ENCODE data around the gene IGSF11. TPM values are rescaled to one million over a fixed set of nuclear protein-coding genes. Genes with fewer than 3 reads are reported as not detected.

The IGSF11 gene
- total and polyA plus RNA-seq, 2 of the 4 experiments (the other 2 are of a cell fraction): 0.18 TPM; not detected in 1

DNA sequence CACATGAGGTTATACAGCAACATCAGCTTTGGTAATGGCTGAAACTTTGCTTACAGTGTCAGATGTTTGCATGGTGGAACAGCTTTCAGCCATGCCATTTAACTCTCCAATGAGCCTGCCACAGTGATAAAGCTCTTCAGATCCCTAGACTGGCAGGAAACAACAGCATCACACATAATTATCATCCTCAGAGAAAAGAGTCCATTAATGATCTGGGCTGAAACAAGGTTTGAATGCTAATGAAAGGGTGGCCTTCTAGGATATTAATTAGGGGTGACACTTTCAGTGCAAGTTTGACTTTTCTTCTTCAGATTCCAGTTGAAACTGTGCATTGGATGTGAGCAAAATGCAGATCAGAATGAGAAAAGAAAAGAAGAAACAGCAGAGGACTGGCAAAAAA is 166.6 kb downstream of the IGSF11 start:
- no peak overlapping the region for H3K18ac ChIP-seq (ENCODE audit: low read depth, low read length)
- in situ Hi-C loops (cut with MboI; ENCODE audit: low sequenced_read_pairs): no loop called here
- no peaks in the 10 kb centered on the region for H3K79me1 ChIP-seq (ENCODE audit: low read depth in 1 of 2, low read length in 2 of 2)
- H3K23ac ChIP-seq (ENCODE audit: low read depth, low read length): no peak overlapping the region
- H3K27ac ChIP-seq (ENCODE audit: insufficient read depth, low read length): no peak overlapping the region
- ChIA-PET POLR2A (ENCODE audit: unreplicated experiment) (no interaction called here), CTCF (interaction anchor here (0.6 to 1.7 kb wide), 2 partner anchors 17 to 160 kb away, joined by 4 to 5 read pairs; no protein-coding TSS in a partner anchor)
- DNase-seq: no peak
- no peak overlapping the region for H3K9ac ChIP-seq (ENCODE audit: low read depth, low read length)
- H3K4ac ChIP-seq (ENCODE audit: low read depth, low read length): no peak overlapping the region
- H4K8ac ChIP-seq (ENCODE audit: low read depth in 2 of 2, low read length in 2 of 2): no peak overlapping the region
- no peak overlapping the region for H2AK9ac ChIP-seq (replicated peaks; ENCODE audit: low read depth, low read length, poor library complexity)
- no peak overlapping the region for H2AK5ac ChIP-seq (ENCODE audit: low read depth, low read length)
- no peak overlapping the region for H3K14ac ChIP-seq (replicated peaks; ENCODE audit: low read depth, low read length)
- no peak overlapping the region for H3K4me3 ChIP-seq (ENCODE audit: insufficient read depth, low read depth, low read length)
- H2BK5ac ChIP-seq (ENCODE audit: low read depth, low read length, poor library complexity, severe bottlenecking): no peak overlapping the region
- no peak overlapping the region for H3K56ac ChIP-seq (ENCODE audit: extremely low read depth, insufficient read depth, low read length)
- H4K5ac ChIP-seq (ENCODE audit: low read depth, low read length): no peak overlapping the region
- no peak overlapping the region for H2BK20ac ChIP-seq (ENCODE audit: low read depth, low read length)
- H3K27me3 ChIP-seq (ENCODE audit: control insufficient read depth, insufficient read depth, low read length): no peaks in the 10 kb centered on the region
- H4K20me1 ChIP-seq (ENCODE audit: insufficient read depth, low read length): no peaks in the 10 kb centered on the region
- no peaks in the 10 kb centered on the region for H3K36me3 ChIP-seq (ENCODE audit: control insufficient read depth, insufficient read depth, low read length)
- H2BK15ac ChIP-seq (ENCODE audit: low read depth, low read length): no peak overlapping the region
- no peak overlapping the region for H2AFZ ChIP-seq (replicated peaks; ENCODE audit: low read length, poor library complexity)
- no peaks in the 10 kb centered on the region for H3K9me3 ChIP-seq (ENCODE audit: control insufficient read depth, insufficient read depth, low read length)
- H4K91ac ChIP-seq (ENCODE audit: insufficient read depth, low read depth, low read length): no peak overlapping the region
- BruUV-seq (replicated peaks): no TSS peak
- H3K4me1 ChIP-seq (ENCODE audit: control insufficient read depth, insufficient read depth, low read length): no peaks in the 10 kb centered on the region
- H3K9me1 ChIP-seq (ENCODE audit: insufficient read depth, low read length): no peaks in the 10 kb centered on the region
- no peak for ATAC-seq (ENCODE audit: low read depth)
- dilution Hi-C loops (cut with HindIII; ENCODE audit: low sequenced_read_pairs, unreplicated experiment): no loop called here
- intact Hi-C loops (cut with micrococcal nuclease): no loop called here
- no peak overlapping the region for H3K4me2 ChIP-seq (ENCODE audit: low read depth, low read length)
- H2BK120ac ChIP-seq (ENCODE audit: low read depth, low read length): no peak overlapping the region
- no peak for TF ChIP-seq RCOR1 (IDR thresholded peaks at IDR 0.05; ENCODE audit: insufficient replicate concordance, low read length)
- no peak for TF ChIP-seq RAD21 (IDR thresholded peaks at IDR 0.05; ENCODE audit: low read length)
- TF ChIP-seq, protein P1, sequence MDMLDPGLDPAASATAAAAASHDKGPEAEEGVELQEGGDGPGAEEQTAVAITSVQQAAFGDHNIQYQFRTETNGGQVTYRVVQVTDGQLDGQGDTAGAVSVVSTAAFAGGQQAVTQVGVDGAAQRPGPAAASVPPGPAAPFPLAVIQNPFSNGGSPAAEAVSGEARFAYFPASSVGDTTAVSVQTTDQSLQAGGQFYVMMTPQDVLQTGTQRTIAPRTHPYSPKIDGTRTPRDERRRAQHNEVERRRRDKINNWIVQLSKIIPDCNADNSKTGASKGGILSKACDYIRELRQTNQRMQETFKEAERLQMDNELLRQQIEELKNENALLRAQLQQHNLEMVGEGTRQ (IDR thresholded peaks at IDR 0.05; ENCODE audit: low read depth, low read length): no peak
- TF ChIP-seq FOS (IDR thresholded peaks at IDR 0.05; ENCODE audit: low read depth, low read length): no peak
- TF ChIP-seq MXI1 (IDR thresholded peaks at IDR 0.05; ENCODE audit: borderline replicate concordance, low read depth, low read length): no peak
- no peak for TF ChIP-seq BHLHE40 (IDR thresholded peaks at IDR 0.05; ENCODE audit: low read depth, low read length)
- TF ChIP-seq, protein P2, sequence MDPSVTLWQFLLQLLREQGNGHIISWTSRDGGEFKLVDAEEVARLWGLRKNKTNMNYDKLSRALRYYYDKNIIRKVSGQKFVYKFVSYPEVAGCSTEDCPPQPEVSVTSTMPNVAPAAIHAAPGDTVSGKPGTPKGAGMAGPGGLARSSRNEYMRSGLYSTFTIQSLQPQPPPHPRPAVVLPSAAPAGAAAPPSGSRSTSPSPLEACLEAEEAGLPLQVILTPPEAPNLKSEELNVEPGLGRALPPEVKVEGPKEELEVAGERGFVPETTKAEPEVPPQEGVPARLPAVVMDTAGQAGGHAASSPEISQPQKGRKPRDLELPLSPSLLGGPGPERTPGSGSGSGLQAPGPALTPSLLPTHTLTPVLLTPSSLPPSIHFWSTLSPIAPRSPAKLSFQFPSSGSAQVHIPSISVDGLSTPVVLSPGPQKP (IDR thresholded peaks at IDR 0.05; ENCODE audit: borderline replicate concordance, low read depth, low read length): no peak
- TF ChIP-seq, protein P3, sequence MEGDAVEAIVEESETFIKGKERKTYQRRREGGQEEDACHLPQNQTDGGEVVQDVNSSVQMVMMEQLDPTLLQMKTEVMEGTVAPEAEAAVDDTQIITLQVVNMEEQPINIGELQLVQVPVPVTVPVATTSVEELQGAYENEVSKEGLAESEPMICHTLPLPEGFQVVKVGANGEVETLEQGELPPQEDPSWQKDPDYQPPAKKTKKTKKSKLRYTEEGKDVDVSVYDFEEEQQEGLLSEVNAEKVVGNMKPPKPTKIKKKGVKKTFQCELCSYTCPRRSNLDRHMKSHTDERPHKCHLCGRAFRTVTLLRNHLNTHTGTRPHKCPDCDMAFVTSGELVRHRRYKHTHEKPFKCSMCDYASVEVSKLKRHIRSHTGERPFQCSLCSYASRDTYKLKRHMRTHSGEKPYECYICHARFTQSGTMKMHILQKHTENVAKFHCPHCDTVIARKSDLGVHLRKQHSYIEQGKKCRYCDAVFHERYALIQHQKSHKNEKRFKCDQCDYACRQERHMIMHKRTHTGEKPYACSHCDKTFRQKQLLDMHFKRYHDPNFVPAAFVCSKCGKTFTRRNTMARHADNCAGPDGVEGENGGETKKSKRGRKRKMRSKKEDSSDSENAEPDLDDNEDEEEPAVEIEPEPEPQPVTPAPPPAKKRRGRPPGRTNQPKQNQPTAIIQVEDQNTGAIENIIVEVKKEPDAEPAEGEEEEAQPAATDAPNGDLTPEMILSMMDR (conservative IDR thresholded peaks at IDR 0.05; ENCODE audit: low read depth, low read length): no peak
- TF ChIP-seq POLR2A (IDR thresholded peaks at IDR 0.05; ENCODE audit: low read depth, low read length): no peak
- no peak for TF ChIP-seq CEBPB (IDR thresholded peaks at IDR 0.05; ENCODE audit: low read depth, low read length)
- no peak for TF ChIP-seq SMC3 (IDR thresholded peaks at IDR 0.05; ENCODE audit: low read depth, low read length)
- no peak for TF ChIP-seq RFX5 (IDR thresholded peaks at IDR 0.05; ENCODE audit: low read depth, low read length)
- TF ChIP-seq CHD1 (IDR thresholded peaks at IDR 0.05; ENCODE audit: low read depth, low read length): no peak
- no peak for TF ChIP-seq MAFK (IDR thresholded peaks at IDR 0.05; ENCODE audit: low read depth, low read length)
- no peak for TF ChIP-seq MAZ (IDR thresholded peaks at IDR 0.05; ENCODE audit: borderline replicate concordance, low read depth, low read length)
- TF ChIP-seq NFE2L2 (IDR thresholded peaks at IDR 0.05; ENCODE audit: low read depth, low read length): no peak
